Activated naive CD4-positive, alpha-beta T cell treated with anti-CD3 and anti-CD28 coated beads, Interleukin-2, amount 50 U/mL, for 24 hours (primary cell): Measurements from ENCODE around the gene PRRX2.

Experiments
- H3K27ac Mint-ChIP-seq: one replicate; pipeline ENCODE4 v1.8.0; 2021; ENCODE audit warnings: mild to moderate bottlenecking, mixed read lengths
- H3K27me3 Mint-ChIP-seq: one replicate; pipeline ENCODE4 v1.8.0; 2021; ENCODE audit warnings: mixed read lengths
- H3K36me3 Mint-ChIP-seq: one replicate; pipeline ENCODE4 v1.8.0; 2021; ENCODE audit warnings: mixed read lengths
- H3K4me1 Mint-ChIP-seq: one replicate; pipeline ENCODE4 v1.8.0; 2021; ENCODE audit warnings: mixed read lengths
- H3K4me3 Mint-ChIP-seq: one replicate; pipeline ENCODE4 v1.8.0; 2021; ENCODE audit warnings: mild to moderate bottlenecking, mixed read lengths
- H3K9me3 Mint-ChIP-seq: one replicate; pipeline ENCODE4 v1.8.0; 2021; ENCODE audit warnings: mixed read lengths

PRRX2 gene

GRCh38 chr9:129697656-129698253, 32.3 kb downstream of the PRRX2 start:
- Mint-ChIP-seq H3K27me3 (peaks cover 11% of the 10 kb centered on the region), H3K36me3 (no peaks in the 10 kb centered on the region), H3K4me1 (peaks cover 3% of the 10 kb centered on the region), H3K9me3 (no peaks in the 10 kb centered on the region), H3K4me3 (peak overlapping the region; percentile 71), H3K27ac (peak overlapping the region; percentile 77)

GRCh38 chr9:129698254-129698757, 32.9 kb downstream of the PRRX2 start:
- peaks cover 11% of the 10 kb centered on the region for H3K27me3 Mint-ChIP-seq

GRCh38 chr9:129701054-129701453, 35.6 kb downstream of the PRRX2 start:
- H3K27ac Mint-ChIP-seq, result no peak overlapping the region
- no peaks in the 10 kb centered on the region for H3K36me3 Mint-ChIP-seq
- no peak overlapping the region for H3K4me3 Mint-ChIP-seq
- H3K4me1 Mint-ChIP-seq, result peaks cover 3% of the 10 kb centered on the region
- H3K27me3 Mint-ChIP-seq, result peaks cover 7% of the 10 kb centered on the region
- no peaks in the 10 kb centered on the region for H3K9me3 Mint-ChIP-seq

More at GRCh38 chr9:129698254-129698757, 32.9 kb downstream of the PRRX2 start:
- Mint-ChIP-seq H3K36me3 (no peaks in the 10 kb centered on the region), H3K4me1 (peaks cover 3% of the 10 kb centered on the region), H3K27ac (no peak overlapping the region), H3K4me3 (no peak overlapping the region), H3K9me3 (no peaks in the 10 kb centered on the region)

- H3K4me3 Mint-ChIP-seq, result no peak overlapping the region
- H3K27ac Mint-ChIP-seq, result no peak overlapping the region
- H3K9me3 Mint-ChIP-seq, result no peaks in the 10 kb centered on the region
- H3K4me1 Mint-ChIP-seq, result peaks cover 3% of the 10 kb centered on the region
- no peaks in the 10 kb centered on the region for H3K36me3 Mint-ChIP-seq
- H3K27me3 Mint-ChIP-seq, result peaks cover 7% of the 10 kb centered on the region
Observed at GRCh38 chr9:129701549-129701948, 36.1 kb downstream of the PRRX2 start.

- peaks cover 5% of the 10 kb centered on the region for H3K27me3 Mint-ChIP-seq
- no peak overlapping the region for H3K4me3 Mint-ChIP-seq
- H3K9me3 Mint-ChIP-seq, result no peaks in the 10 kb centered on the region
- H3K27ac Mint-ChIP-seq, result no peak overlapping the region
- no peaks in the 10 kb centered on the region for H3K4me1 Mint-ChIP-seq
- H3K36me3 Mint-ChIP-seq, result no peaks in the 10 kb centered on the region
Observed at GRCh38 chr9:129702589-129703520, 37.4 kb downstream of the PRRX2 start.

- Mint-ChIP-seq H3K36me3 (no peaks in the 10 kb centered on the region), H3K4me1 (no peaks in the 10 kb centered on the region), H3K27ac (peak overlapping the region; percentile 55), H3K4me3 (no peak overlapping the region), H3K27me3 (peaks cover 4% of the 10 kb centered on the region), H3K9me3 (no peaks in the 10 kb centered on the region)
Observed at GRCh38 chr9:129703667-129704355, 38.4 kb downstream of the PRRX2 start.

- Mint-ChIP-seq H3K36me3 (no peaks in the 10 kb centered on the region), H3K27ac (no peak overlapping the region), H3K9me3 (no peaks in the 10 kb centered on the region), H3K4me3 (no peak overlapping the region), H3K27me3 (no peaks in the 10 kb centered on the region), H3K4me1 (no peaks in the 10 kb centered on the region)
Observed at GRCh38 chr9:129704807-129705206, 39.4 kb downstream of the PRRX2 start.

- H3K9me3 Mint-ChIP-seq, result no peaks in the 10 kb centered on the region
- no peaks in the 10 kb centered on the region for H3K27me3 Mint-ChIP-seq
- no peak overlapping the region for H3K27ac Mint-ChIP-seq
- H3K36me3 Mint-ChIP-seq, result no peaks in the 10 kb centered on the region
- peaks cover 13% of the 10 kb centered on the region for H3K4me1 Mint-ChIP-seq
- no peak overlapping the region for H3K4me3 Mint-ChIP-seq
Observed at GRCh38 chr9:129708793-129709192, 43.3 kb downstream of the PRRX2 start.

GRCh38 chr9:129709438-129710168, 44.2 kb downstream of the PRRX2 start:
- Mint-ChIP-seq H3K4me3 (no peak overlapping the region), H3K27ac (no peak overlapping the region), H3K9me3 (no peaks in the 10 kb centered on the region), H3K4me1 (peaks cover 13% of the 10 kb centered on the region), H3K36me3 (no peaks in the 10 kb centered on the region), H3K27me3 (no peaks in the 10 kb centered on the region)

GRCh38 chr9:129710169-129710453, 44.7 kb downstream of the PRRX2 start:
- Mint-ChIP-seq H3K36me3 (no peaks in the 10 kb centered on the region), H3K4me3 (no peak overlapping the region), H3K27ac (no peak overlapping the region), H3K4me1 (peaks cover 13% of the 10 kb centered on the region), H3K9me3 (no peaks in the 10 kb centered on the region), H3K27me3 (no peaks in the 10 kb centered on the region)

GRCh38 chr9:129712634-129713401, 47.4 kb downstream of the PRRX2 start:
- Mint-ChIP-seq H3K4me1 (peaks cover 13% of the 10 kb centered on the region), H3K27me3 (peaks cover 1% of the 10 kb centered on the region), H3K4me3 (no peak overlapping the region), H3K36me3 (no peaks in the 10 kb centered on the region), H3K27ac (no peak overlapping the region), H3K9me3 (no peaks in the 10 kb centered on the region)

GRCh38 chr9:129713402-129713679, 47.9 kb downstream of the PRRX2 start:
- Mint-ChIP-seq H3K27ac (no peak overlapping the region), H3K4me1 (peaks cover 13% of the 10 kb centered on the region), H3K27me3 (peaks cover 1% of the 10 kb centered on the region), H3K9me3 (no peaks in the 10 kb centered on the region), H3K36me3 (no peaks in the 10 kb centered on the region), H3K4me3 (no peak overlapping the region)

- Mint-ChIP-seq H3K27me3 (peaks cover 1% of the 10 kb centered on the region), H3K36me3 (no peaks in the 10 kb centered on the region), H3K27ac (no peak overlapping the region), H3K4me3 (no peak overlapping the region), H3K4me1 (peaks cover 13% of the 10 kb centered on the region), H3K9me3 (no peaks in the 10 kb centered on the region)
Observed at GRCh38 chr9:129714511-129715061, 49.1 kb downstream of the PRRX2 start.

GRCh38 chr9:129716091-129716490, 50.6 kb downstream of the PRRX2 start:
- no peaks in the 10 kb centered on the region for H3K36me3 Mint-ChIP-seq
- no peak overlapping the region for H3K4me3 Mint-ChIP-seq
- H3K4me1 Mint-ChIP-seq, result peaks cover 13% of the 10 kb centered on the region
- H3K9me3 Mint-ChIP-seq, result no peaks in the 10 kb centered on the region
- H3K27ac Mint-ChIP-seq, result no peak overlapping the region
- peaks cover 1% of the 10 kb centered on the region for H3K27me3 Mint-ChIP-seq

GRCh38 chr9:129717991-129718390, 52.5 kb downstream of the PRRX2 start:
- no peak overlapping the region for H3K4me3 Mint-ChIP-seq
- H3K27ac Mint-ChIP-seq, result no peak overlapping the region
- no peaks in the 10 kb centered on the region for H3K9me3 Mint-ChIP-seq
- no peaks in the 10 kb centered on the region for H3K36me3 Mint-ChIP-seq
- H3K27me3 Mint-ChIP-seq, result peaks cover 1% of the 10 kb centered on the region
- peaks cover 2% of the 10 kb centered on the region for H3K4me1 Mint-ChIP-seq
